H9 (cell line): ENCODE results near the gene BAZ1B. TPM values are rescaled to one million over a fixed set of nuclear protein-coding genes. Genes with fewer than 3 reads are reported as not detected.

Experiments
- DNase-seq: peaks from one replicate; pipeline ENCODE4 v3.0.0-alpha.2; 2017
- H2AFZ ChIP-seq: one replicate; pipeline ENCODE4 v1.6.1; 2013; ENCODE audit warnings: mild to moderate bottlenecking, low read length, control low read depth, moderate library complexity
- H2AK5ac ChIP-seq: 2 replicates; pipeline ENCODE4 v1.6.1; 2013; ENCODE audit warnings: low read length, control low read depth, mixed read lengths; ENCODE audit not compliant: insufficient read length
- H2BK120ac ChIP-seq: one replicate; pipeline ENCODE4 v1.6.1; 2013; ENCODE audit warnings: low read depth, mild to moderate bottlenecking, low read length, control low read depth, inconsistent platforms; ENCODE audit not compliant: poor library complexity, severe bottlenecking
- H2BK12ac ChIP-seq: 2 replicates; pipeline ENCODE4 v1.6.1; 2013; ENCODE audit warnings: low read length, control low read depth, mixed read lengths, low read depth; ENCODE audit not compliant: insufficient read length
- H2BK15ac ChIP-seq: 2 replicates; pipeline ENCODE4 v1.6.1; 2013; ENCODE audit warnings: low read depth, low read length, control low read depth
- H2BK20ac ChIP-seq: one replicate; pipeline ENCODE4 v1.6.1; 2013; ENCODE audit warnings: low read depth, mild to moderate bottlenecking, low read length, control low read depth, inconsistent platforms; ENCODE audit not compliant: poor library complexity, severe bottlenecking
- H2BK5ac ChIP-seq: 2 replicates; pipeline ENCODE4 v1.6.1; 2013; ENCODE audit warnings: low read length, control low read depth, mixed read lengths; ENCODE audit not compliant: insufficient read length
- H3K14ac ChIP-seq: 2 replicates; pipeline ENCODE4 v1.6.1; 2013; ENCODE audit warnings: low read length, control low read depth; ENCODE audit not compliant: insufficient read depth
- H3K18ac ChIP-seq: 2 replicates; pipeline ENCODE4 v1.6.1; 2013; ENCODE audit warnings: low read depth, mild to moderate bottlenecking, mixed read lengths, low read length, control low read depth; ENCODE audit not compliant: insufficient read length
- H3K23ac ChIP-seq: 2 replicates; pipeline ENCODE4 v1.6.1; 2013; ENCODE audit warnings: low read length, control low read depth, mixed read lengths, low read depth; ENCODE audit not compliant: insufficient read length
- H3K23me2 ChIP-seq: 2 replicates; pipeline ENCODE4 v1.6.1; 2013; ENCODE audit warnings: low read depth, mild to moderate bottlenecking, mixed read lengths, low read length, control low read depth; ENCODE audit not compliant: insufficient read length, poor library complexity, severe bottlenecking
- H3K27ac ChIP-seq: 2 replicates; pipeline ENCODE4 v1.5.1; 2013; ENCODE audit warnings: low read length, control low read depth, mixed read lengths, low read depth; ENCODE audit not compliant: insufficient read length
- H3K27me3 ChIP-seq: 2 replicates; pipeline ENCODE4 v1.6.1; 2013; ENCODE audit warnings: low read length, control low read depth, inconsistent platforms; ENCODE audit not compliant: insufficient read depth
- H3K4ac ChIP-seq: 2 replicates; pipeline ENCODE4 v1.6.1; 2013; ENCODE audit warnings: low read depth, mild to moderate bottlenecking, control low read depth, inconsistent platforms, low read length, moderate library complexity
- H3K4me1 ChIP-seq: 2 replicates; pipeline ENCODE4 v1.6.1; 2013; ENCODE audit warnings: low read length, control low read depth, inconsistent platforms; ENCODE audit not compliant: insufficient read depth
- H3K4me2 ChIP-seq: 2 replicates; pipeline ENCODE4 v1.6.1; 2013; ENCODE audit warnings: low read length, control low read depth, mixed read lengths; ENCODE audit not compliant: insufficient read length, insufficient read depth
- H3K56ac ChIP-seq: 2 replicates; pipeline ENCODE4 v1.6.1; 2013; ENCODE audit warnings: low read depth, mild to moderate bottlenecking, mixed read lengths, low read length, control low read depth; ENCODE audit not compliant: insufficient read length
- H3K79me1 ChIP-seq: 2 replicates; pipeline ENCODE4 v1.6.1; 2013; ENCODE audit warnings: low read depth, mild to moderate bottlenecking, moderate library complexity, low read length, control low read depth, inconsistent platforms; ENCODE audit not compliant: insufficient read depth, poor library complexity, severe bottlenecking
- H3K79me2 ChIP-seq: 2 replicates; pipeline ENCODE4 v1.6.1; 2013; ENCODE audit warnings: low read length, control low read depth, inconsistent platforms; ENCODE audit not compliant: insufficient read depth
- H3K9ac ChIP-seq: 2 replicates; pipeline ENCODE4 v1.6.1; 2013; ENCODE audit warnings: low read length, control low read depth, mixed read lengths; ENCODE audit not compliant: insufficient read length; ENCODE audit errors: extremely low read depth
- H3K9me3 ChIP-seq: one replicate; pipeline ENCODE4 v1.6.1; 2013; ENCODE audit warnings: low read depth, low read length, inconsistent platforms; ENCODE audit not compliant: control insufficient read depth
- H3T11ph ChIP-seq: one replicate; pipeline ENCODE4 v1.6.1; 2013; ENCODE audit warnings: mild to moderate bottlenecking, low read length, control low read depth, inconsistent platforms
- H4K20me1 ChIP-seq: one replicate; pipeline ENCODE4 v1.6.1; 2013; ENCODE audit not compliant: control insufficient read depth, insufficient read length, insufficient read depth
- H4K5ac ChIP-seq: 2 replicates; pipeline ENCODE4 v1.6.1; 2013; ENCODE audit warnings: low read depth, mild to moderate bottlenecking, mixed read lengths, low read length, control low read depth; ENCODE audit not compliant: insufficient read length
- H4K8ac ChIP-seq: replicated peaks from 2 replicates; pipeline ENCODE4 v1.6.1; 2013; ENCODE audit warnings: low read length, control low read depth, mixed read lengths, low read depth; ENCODE audit not compliant: insufficient read length
- H4K91ac ChIP-seq: 2 replicates; pipeline ENCODE4 v1.6.1; 2013; ENCODE audit warnings: low read depth, mild to moderate bottlenecking, moderate library complexity, mixed read lengths, low read length, control low read depth; ENCODE audit not compliant: insufficient read length
- H3K27ac Mint-ChIP-seq, 3 experiments: 2 replicates in 2 of 3; 3 replicates in 1 of 3; pipeline ENCODE4 v1.8.0; 2020 to 2021; ENCODE audit warnings: mixed read lengths in 3 of 3, mild to moderate bottlenecking in 1 of 3, moderate library complexity in 1 of 3
- H3K27me3 Mint-ChIP-seq: 2 replicates; pipeline ENCODE4 v1.8.0; 2021; ENCODE audit warnings: low read depth, mild to moderate bottlenecking, moderate library complexity, mixed read lengths
- H3K36me3 Mint-ChIP-seq, 3 experiments: 2 replicates in 2 of 3; 3 replicates in 1 of 3; pipeline ENCODE4 v1.8.0; 2020 to 2021; ENCODE audit warnings: low read depth in 3 of 3, mixed read lengths in 3 of 3; ENCODE audit not compliant: insufficient read depth in 1 of 3
- H3K4me1 Mint-ChIP-seq, 2 experiments: 2 replicates each; pipeline ENCODE4 v1.8.0; 2020; ENCODE audit warnings: mixed read lengths in 2 of 2
- H3K4me3 Mint-ChIP-seq, 2 experiments: 2 replicates in 1 of 2; 3 replicates in 1 of 2; pipeline ENCODE4 v1.8.0; 2020 to 2021; ENCODE audit warnings: mild to moderate bottlenecking in 2 of 2, mixed read lengths in 2 of 2, moderate library complexity in 1 of 2
- H3K9me3 Mint-ChIP-seq, 2 experiments: 2 replicates in 1 of 2; 3 replicates in 1 of 2; pipeline ENCODE4 v1.8.0; 2020; ENCODE audit warnings: mild to moderate bottlenecking in 2 of 2, mixed read lengths in 2 of 2, moderate library complexity in 1 of 2
- CTCF ChIP-seq: fragments of 200-600 bp; sonication (generic); conservative IDR thresholded peaks from 3 replicates; pipeline ENCODE4 v1.8.0; 2021; ENCODE audit warnings: antibody characterized with exemption, mild to moderate bottlenecking
- WGBS: extraction: QIAGEN DNeasy Blood & Tissue Kit; methylation state at CpG from one replicate; pipeline ENCODE4 v1.1.7; 2013; ENCODE audit warnings: missing lambda C conversion rate, low lambda C conversion rate, mixed read lengths; ENCODE audit not compliant: insufficient read length; ENCODE audit errors: extremely low coverage; 5-methylcytosine and 5-hydroxymethylcytosine counted together
- total RNA-seq: library from RNA; stranded (reverse); gene quantifications from 2 replicates; pipeline ENCODE4 v1.2.1, GENCODE V29; 2021

The BAZ1B gene
- total RNA-seq, 1 experiment from 2014 or later = 96.4 TPM

- Histone ChIP-seq H3K18ac (no peak overlapping the region), H3K23ac (no peak overlapping the region), H2BK15ac (no peak overlapping the region), H4K20me1 (no peaks in the 10 kb centered on the region), H2BK5ac (no peak overlapping the region), H3K4me2 (no peak overlapping the region), H2BK20ac (no peak overlapping the region), H2BK12ac (no peak overlapping the region), H4K8ac (no peak overlapping the region), H3K79me2 (peaks cover 66% of the 10 kb centered on the region), H3K79me1 (peaks cover 7% of the 10 kb centered on the region), H3K4ac (no peak overlapping the region), H4K5ac (no peak overlapping the region), H4K91ac (no peak overlapping the region), H2AK5ac (no peak overlapping the region), H2AFZ (no peak overlapping the region), H3K9ac (no peak overlapping the region), H2BK120ac (no peak overlapping the region), H3K4me1 (no peaks in the 10 kb centered on the region), H3K27ac (no peak overlapping the region), H3K56ac (no peak overlapping the region), H3K27me3 (no peaks in the 10 kb centered on the region), H3K9me3 (no peaks in the 10 kb centered on the region), H3T11ph (no peak overlapping the region), H3K14ac (no peak overlapping the region), H3K23me2 (peaks cover 14% of the 10 kb centered on the region)
- Mint-ChIP-seq H3K27ac (peak overlapping the region in 2 of 3 experiments; percentile 11 to 72; a peak in 1 of 7 replicates), H3K36me3 (peaks cover 36 to 67% (median 65%) of the 10 kb centered on the region in 3 experiments), H3K27me3 (no peaks in the 10 kb centered on the region), H3K4me3 (peak overlapping the region; percentile 17 to 61; a peak in 3 of 5 replicates), H3K9me3 (no peaks in the 10 kb centered on the region; a peak in 1 of 5 replicates), H3K4me1 (peaks cover 23 to 31% of the 10 kb centered on the region in 2 experiments)
- no CpG with 5 or more reads among the region's 5 CpGs for WGBS
- TF ChIP-seq CTCF = no peak
- DNase-seq = no peak
These were observed 3.6 kb downstream of the BAZ1B start for GRCh38 chr7:73518470-73518869.
